ENCODE data around the gene TOGARAM2. TPM values are rescaled to one million over a fixed set of nuclear protein-coding genes. Genes with fewer than 3 reads are reported as not detected.

The TOGARAM2 gene
- total RNA-seq, 1 experiment from 2014 or later: 0.76 TPM

DNA sequence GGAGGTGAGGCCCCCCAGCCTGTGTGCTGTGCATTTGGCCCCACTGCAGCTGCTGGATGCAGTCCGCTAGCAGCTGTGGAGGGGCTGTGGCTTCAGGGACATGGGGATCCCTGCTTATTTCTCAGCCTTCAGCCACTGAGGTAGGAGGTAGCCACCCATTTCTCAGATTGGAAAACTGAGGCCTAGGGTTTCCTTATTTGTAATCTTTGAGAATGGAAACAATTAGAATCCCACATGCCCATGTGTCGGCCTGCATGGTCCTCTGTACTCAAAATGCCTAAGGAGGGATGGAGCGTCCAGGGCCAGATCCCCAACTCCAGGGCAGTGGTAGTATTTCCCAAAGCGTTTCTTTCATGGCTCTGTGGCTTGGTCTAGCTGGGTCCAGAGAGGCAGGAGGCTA lies 42.1 kb downstream of the TOGARAM2 start:
- POLR2A ChIA-PET: no interaction called here
- no TSS peak for BruUV-seq (replicated peaks)
- H3K27ac ChIP-seq (ENCODE audit: low read depth, low read length): no peak overlapping the region
- H3K4me1 ChIP-seq (ENCODE audit: control insufficient read depth in 1 of 2, insufficient read depth in 2 of 2, low read length in 2 of 2): no peaks in the 10 kb centered on the region
- DNase-seq (ENCODE audit: low read depth, low spot score) (no peak), ATAC-seq (no peak)
- H3K4me2 ChIP-seq (ENCODE audit: low read length): no peak overlapping the region
- H3K36me3 ChIP-seq (ENCODE audit: control insufficient read depth in 1 of 2, insufficient read depth in 2 of 2, low read length in 2 of 2): no peaks in the 10 kb centered on the region
- no peak overlapping the region for H2AFZ ChIP-seq (ENCODE audit: low read depth, low read length, poor library complexity, severe bottlenecking)
- CTCF ChIA-PET: no interaction called here
- TF ChIP-seq TCF7L2 (IDR thresholded peaks at IDR 0.05; ENCODE audit: borderline replicate concordance, extremely low read depth, insufficient read depth, insufficient read length) (no peak), EZH2phosphoT487 (IDR thresholded peaks at IDR 0.05; ENCODE audit: borderline replicate concordance) (no peak), FOSL1 (IDR thresholded peaks at IDR 0.05; ENCODE audit: low read depth) (no peak), ZNF274 (IDR thresholded peaks at IDR 0.05; ENCODE audit: low read depth, low read length) (no peak), YY1 (IDR thresholded peaks at IDR 0.05; ENCODE audit: extremely low read depth, insufficient replicate concordance, low read depth, low read length) (no peak), SIN3A (IDR thresholded peaks at IDR 0.05; ENCODE audit: low read depth) (no peak), CBX3 (IDR thresholded peaks at IDR 0.05; ENCODE audit: low read depth) (no peak), SRF (IDR thresholded peaks at IDR 0.05; ENCODE audit: low read depth) (no peak), ELF1 (IDR thresholded peaks at IDR 0.05; ENCODE audit: borderline replicate concordance, low read depth) (no peak), JUND (IDR thresholded peaks at IDR 0.05) (no peak), ZFX (IDR thresholded peaks at IDR 0.05) (no peak), EZH2 (IDR thresholded peaks at IDR 0.05) (no peak)
- TF ChIP-seq, protein P1, sequence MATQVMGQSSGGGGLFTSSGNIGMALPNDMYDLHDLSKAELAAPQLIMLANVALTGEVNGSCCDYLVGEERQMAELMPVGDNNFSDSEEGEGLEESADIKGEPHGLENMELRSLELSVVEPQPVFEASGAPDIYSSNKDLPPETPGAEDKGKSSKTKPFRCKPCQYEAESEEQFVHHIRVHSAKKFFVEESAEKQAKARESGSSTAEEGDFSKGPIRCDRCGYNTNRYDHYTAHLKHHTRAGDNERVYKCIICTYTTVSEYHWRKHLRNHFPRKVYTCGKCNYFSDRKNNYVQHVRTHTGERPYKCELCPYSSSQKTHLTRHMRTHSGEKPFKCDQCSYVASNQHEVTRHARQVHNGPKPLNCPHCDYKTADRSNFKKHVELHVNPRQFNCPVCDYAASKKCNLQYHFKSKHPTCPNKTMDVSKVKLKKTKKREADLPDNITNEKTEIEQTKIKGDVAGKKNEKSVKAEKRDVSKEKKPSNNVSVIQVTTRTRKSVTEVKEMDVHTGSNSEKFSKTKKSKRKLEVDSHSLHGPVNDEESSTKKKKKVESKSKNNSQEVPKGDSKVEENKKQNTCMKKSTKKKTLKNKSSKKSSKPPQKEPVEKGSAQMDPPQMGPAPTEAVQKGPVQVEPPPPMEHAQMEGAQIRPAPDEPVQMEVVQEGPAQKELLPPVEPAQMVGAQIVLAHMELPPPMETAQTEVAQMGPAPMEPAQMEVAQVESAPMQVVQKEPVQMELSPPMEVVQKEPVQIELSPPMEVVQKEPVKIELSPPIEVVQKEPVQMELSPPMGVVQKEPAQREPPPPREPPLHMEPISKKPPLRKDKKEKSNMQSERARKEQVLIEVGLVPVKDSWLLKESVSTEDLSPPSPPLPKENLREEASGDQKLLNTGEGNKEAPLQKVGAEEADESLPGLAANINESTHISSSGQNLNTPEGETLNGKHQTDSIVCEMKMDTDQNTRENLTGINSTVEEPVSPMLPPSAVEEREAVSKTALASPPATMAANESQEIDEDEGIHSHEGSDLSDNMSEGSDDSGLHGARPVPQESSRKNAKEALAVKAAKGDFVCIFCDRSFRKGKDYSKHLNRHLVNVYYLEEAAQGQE (IDR thresholded peaks at IDR 0.05; ENCODE audit: low read depth): no peak
- TF ChIP-seq, protein P2, sequence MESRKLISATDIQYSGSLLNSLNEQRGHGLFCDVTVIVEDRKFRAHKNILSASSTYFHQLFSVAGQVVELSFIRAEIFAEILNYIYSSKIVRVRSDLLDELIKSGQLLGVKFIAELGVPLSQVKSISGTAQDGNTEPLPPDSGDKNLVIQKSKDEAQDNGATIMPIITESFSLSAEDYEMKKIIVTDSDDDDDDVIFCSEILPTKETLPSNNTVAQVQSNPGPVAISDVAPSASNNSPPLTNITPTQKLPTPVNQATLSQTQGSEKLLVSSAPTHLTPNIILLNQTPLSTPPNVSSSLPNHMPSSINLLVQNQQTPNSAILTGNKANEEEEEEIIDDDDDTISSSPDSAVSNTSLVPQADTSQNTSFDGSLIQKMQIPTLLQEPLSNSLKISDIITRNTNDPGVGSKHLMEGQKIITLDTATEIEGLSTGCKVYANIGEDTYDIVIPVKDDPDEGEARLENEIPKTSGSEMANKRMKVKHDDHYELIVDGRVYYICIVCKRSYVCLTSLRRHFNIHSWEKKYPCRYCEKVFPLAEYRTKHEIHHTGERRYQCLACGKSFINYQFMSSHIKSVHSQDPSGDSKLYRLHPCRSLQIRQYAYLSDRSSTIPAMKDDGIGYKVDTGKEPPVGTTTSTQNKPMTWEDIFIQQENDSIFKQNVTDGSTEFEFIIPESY (IDR thresholded peaks at IDR 0.05; ENCODE audit: extremely low read depth, insufficient replicate concordance, low read length): no peak
- TF ChIP-seq, protein P3, sequence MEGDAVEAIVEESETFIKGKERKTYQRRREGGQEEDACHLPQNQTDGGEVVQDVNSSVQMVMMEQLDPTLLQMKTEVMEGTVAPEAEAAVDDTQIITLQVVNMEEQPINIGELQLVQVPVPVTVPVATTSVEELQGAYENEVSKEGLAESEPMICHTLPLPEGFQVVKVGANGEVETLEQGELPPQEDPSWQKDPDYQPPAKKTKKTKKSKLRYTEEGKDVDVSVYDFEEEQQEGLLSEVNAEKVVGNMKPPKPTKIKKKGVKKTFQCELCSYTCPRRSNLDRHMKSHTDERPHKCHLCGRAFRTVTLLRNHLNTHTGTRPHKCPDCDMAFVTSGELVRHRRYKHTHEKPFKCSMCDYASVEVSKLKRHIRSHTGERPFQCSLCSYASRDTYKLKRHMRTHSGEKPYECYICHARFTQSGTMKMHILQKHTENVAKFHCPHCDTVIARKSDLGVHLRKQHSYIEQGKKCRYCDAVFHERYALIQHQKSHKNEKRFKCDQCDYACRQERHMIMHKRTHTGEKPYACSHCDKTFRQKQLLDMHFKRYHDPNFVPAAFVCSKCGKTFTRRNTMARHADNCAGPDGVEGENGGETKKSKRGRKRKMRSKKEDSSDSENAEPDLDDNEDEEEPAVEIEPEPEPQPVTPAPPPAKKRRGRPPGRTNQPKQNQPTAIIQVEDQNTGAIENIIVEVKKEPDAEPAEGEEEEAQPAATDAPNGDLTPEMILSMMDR (IDR thresholded peaks at IDR 0.05 in 2 of 3, conservative IDR thresholded peaks at IDR 0.05 in 1 of 3; ENCODE audit: borderline replicate concordance in 1 of 3, insufficient read depth in 1 of 3, low read depth in 2 of 3, low read length in 2 of 3): no peak
- RAD21 ChIA-PET (ENCODE audit: low non-redundant PET in 1 of 2, low total read pairs in 2 of 2, uncharacterized antibody in 2 of 2, unreplicated experiment in 2 of 2): no interaction called here
- no peaks in the 10 kb centered on the region for H4K20me1 ChIP-seq (ENCODE audit: insufficient read depth)
- no peaks in the 10 kb centered on the region for H3K9me2 ChIP-seq (ENCODE audit: insufficient read depth)
- intact Hi-C loops (cut with micrococcal nuclease): no loop called here
- H3K79me2 ChIP-seq (ENCODE audit: insufficient read depth, low read length): no peaks in the 10 kb centered on the region
- no peak overlapping the region for H3K4me3 ChIP-seq (replicated peaks in 1 of 2; ENCODE audit: low read depth in 1 of 2, low read length in 2 of 2)
- H3K9ac ChIP-seq (ENCODE audit: low read length): no peak overlapping the region
- no peaks in the 10 kb centered on the region for H3K9me3 ChIP-seq (ENCODE audit: control insufficient read depth in 1 of 2, insufficient read depth in 1 of 2, low read depth in 1 of 2, low read length in 2 of 2)
- H3K27me3 ChIP-seq (ENCODE audit: insufficient read depth, low read length): no peaks in the 10 kb centered on the region
